HG02759 (cell line): ENCODE results near the gene PYROXD2.
A peak's percentile ranks its signal among the peaks of the same experiment; 100 is the strongest.

Experiments
- ATAC-seq: cut with Tn5 transposase; IDR thresholded peaks from one replicate; pipeline ENCODE4 v1.9.1; 2021; ENCODE audit warnings: mild to moderate bottlenecking, moderate library complexity; ENCODE audit not compliant: unreplicated experiment

Gene PYROXD2

DNA sequence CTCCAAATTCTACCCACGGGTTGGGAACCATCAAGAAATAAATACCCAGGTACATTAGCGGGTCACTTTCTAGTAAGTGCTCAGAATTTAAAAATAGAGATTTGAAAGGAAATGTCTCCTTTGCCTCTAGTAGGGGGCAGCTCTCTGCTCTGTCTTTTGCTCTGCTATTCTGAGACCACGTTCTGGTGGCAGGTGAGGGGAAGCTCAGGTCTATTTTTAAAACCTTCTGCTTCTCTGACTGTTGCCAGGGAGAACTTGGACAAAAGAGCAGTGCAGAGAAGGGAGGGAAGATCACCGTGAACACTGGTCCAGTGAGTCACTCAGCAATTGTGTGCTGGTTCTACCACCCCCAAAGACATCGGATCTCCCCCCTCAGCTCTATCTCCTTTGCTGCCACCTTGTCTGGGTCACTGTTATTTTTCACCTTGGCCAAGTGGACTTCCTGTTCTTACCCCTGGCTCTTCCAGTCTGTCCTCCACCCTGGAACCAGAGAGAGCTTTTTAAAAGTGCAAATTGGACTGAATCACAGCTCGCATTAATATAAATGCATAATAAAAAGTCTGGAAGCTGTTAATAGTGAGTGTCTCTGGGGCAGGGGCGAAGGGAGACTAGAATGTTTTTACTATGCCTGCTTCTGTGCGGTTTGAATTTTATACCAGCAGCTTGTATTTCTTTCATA is 74.6 kb downstream of the PYROXD2 start:
- ATAC-seq, result peak; percentile 27

DNA sequence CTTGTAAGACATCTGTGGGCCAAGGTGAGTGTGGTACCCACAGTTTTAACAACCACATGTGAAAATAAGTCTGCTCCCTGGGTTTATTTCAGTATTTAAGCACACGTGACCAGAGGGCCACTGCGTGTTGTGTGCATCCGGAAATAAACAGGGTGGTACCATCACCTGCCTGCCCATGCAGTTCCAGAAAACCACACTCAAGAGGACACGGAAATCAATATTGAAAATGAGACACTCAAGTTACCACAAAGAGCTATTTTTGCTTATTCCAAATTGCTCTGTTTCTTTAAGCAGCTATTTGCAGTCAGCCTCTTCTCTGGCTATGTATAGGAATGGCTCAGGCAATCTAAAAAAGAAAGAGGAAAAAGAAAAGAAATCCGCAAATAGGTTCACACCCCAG is 75.2 kb downstream of the PYROXD2 start:
- ATAC-seq, result peak; percentile 87

DNA sequence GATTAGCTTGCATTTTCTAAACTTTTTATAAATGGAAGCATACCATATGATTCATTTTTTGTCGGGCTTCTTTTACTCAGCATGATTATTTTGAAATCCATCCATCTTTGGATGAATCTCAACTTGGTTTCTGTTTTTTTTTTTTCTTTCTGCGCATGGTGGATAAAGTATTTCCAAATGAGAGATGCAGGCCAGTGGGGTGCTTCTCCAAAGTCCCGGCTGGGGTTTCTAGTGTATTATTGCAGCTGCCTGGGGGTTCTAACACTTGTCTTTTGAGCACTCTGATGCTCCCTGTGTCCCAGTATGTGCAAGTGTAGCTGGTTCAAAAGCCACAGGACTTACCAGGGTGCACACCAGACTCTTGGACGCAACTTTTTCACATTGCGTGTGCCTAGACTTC is 76.1 kb downstream of the PYROXD2 start:
- no peak for ATAC-seq

DNA sequence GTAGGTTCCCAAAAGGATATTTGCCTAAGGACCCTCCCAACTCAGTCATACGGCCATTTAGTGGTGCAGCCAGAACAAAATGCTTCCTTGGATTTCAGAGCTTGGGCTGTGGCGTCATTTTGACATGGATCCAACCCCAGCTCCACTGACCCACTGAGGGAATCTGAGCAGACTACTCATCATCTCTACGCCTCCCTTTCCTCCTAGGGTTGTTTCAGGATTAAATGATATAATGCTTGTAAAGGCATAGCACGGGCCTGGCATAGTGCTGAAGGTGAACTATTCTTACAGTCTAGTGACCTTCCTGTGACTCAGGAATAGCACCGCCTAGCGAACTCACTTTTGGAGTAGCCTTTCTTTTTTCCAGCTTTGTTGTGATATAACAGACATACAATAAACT is 76.7 kb downstream of the PYROXD2 start:
- no peak for ATAC-seq

DNA sequence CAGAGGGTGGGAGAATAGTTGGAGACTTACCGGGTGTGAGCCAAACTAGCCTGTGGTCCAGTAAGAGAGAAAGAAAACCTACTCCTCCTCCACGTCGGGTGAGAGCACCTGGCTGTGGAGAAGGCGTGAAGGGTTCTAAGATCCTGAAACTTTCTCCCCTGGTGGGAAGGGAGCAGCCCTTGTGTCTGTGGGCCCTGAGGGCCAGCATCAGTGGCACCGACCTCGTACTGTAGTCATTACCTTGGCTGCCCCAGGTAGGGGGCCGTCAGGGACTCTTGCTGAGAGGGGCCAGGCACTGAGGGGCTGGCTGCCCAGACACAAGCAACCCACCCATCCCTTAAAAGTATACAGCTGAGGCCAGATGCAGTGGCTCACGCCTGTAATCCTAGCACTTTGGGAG is 77.5 kb downstream of the PYROXD2 start:
- ATAC-seq, result no peak
